ENCODE results near the gene PTDSS2. TPM values are rescaled to one million over a fixed set of nuclear protein-coding genes. Genes with fewer than 3 reads are reported as not detected.

PTDSS2 gene
- total and polyA plus RNA-seq, 2 experiments from 2014 or later: 22.7 to 145 TPM

DNA sequence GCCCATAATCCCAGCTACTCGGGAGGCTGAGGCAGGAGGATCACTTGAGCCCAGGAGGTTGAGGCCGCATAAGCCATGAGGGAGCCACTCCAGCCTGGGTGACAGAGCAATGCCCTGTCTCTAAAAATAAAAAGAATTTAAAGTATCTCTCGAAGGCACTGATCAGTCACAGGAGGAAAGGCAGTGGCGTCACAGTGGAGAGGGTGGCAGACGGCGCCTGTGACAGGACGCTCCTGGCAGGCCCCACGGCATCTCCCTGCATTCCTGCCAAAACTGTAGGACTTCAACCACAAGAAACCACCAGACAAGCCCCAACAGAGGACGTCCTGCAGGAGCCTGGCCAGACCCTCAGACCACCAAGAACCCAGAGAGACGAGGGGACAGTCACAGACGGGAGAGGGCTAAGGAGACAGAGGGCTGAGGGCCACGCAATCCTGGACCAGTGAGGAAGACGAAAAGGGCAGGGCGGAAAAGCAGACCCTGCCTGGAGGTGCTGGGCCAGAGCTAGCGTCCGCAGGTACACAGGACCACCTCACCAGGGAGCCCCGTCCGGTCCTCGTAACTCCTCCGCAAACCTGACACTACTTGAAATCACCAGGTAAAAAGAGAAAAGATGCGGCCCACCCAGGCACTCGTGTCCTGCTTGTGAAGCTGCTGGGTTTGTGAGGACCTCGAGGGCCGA, 51.1 kb downstream of the PTDSS2 start:
- peaks cover 11% of the 10 kb centered on the region; the same call in 1 of the 2 replicates for H3K27me3 ChIP-seq (ENCODE audit: insufficient read depth)
- H2AFZ ChIP-seq: no peak overlapping the region
- no peak overlapping the region for H3K4me3 Mint-ChIP-seq
- no peak overlapping the region for H3K27ac ChIP-seq (ENCODE audit: low read depth)
- peaks cover 15% of the 10 kb centered on the region for H3K9me3 Mint-ChIP-seq
- H3K36me3 Mint-ChIP-seq (ENCODE audit: low read depth): peaks cover 38% of the 10 kb centered on the region
- H3K4me1 Mint-ChIP-seq: peaks cover 13% of the 10 kb centered on the region
- peaks cover 11% of the 10 kb centered on the region for H3K79me2 ChIP-seq (replicated peaks; ENCODE audit: insufficient read depth)
- peaks cover 23% of the 10 kb centered on the region for H3K27me3 Mint-ChIP-seq (ENCODE audit: insufficient read depth, low read depth, poor library complexity)
- peaks cover 17% of the 10 kb centered on the region for H3F3A ChIP-seq (replicated peaks; ENCODE audit: low read depth)
- no peak for ATAC-seq
- H3K9me2 ChIP-seq (ENCODE audit: insufficient read depth): no peaks in the 10 kb centered on the region
- no peak for DNase-seq (ENCODE audit: low spot score)
- peaks cover 7% of the 10 kb centered on the region; the same call in 1 of the 2 replicates for H4K20me1 ChIP-seq (replicated peaks; ENCODE audit: insufficient read depth)
- peaks cover 9% of the 10 kb centered on the region; the same call in 1 of the 2 replicates for H3K4me1 ChIP-seq (ENCODE audit: insufficient read depth)
- no peaks in the 10 kb centered on the region for H3K36me3 ChIP-seq (ENCODE audit: insufficient read depth)
- H3K4me3 ChIP-seq: no peak overlapping the region
- TF ChIP-seq, protein P1, sequence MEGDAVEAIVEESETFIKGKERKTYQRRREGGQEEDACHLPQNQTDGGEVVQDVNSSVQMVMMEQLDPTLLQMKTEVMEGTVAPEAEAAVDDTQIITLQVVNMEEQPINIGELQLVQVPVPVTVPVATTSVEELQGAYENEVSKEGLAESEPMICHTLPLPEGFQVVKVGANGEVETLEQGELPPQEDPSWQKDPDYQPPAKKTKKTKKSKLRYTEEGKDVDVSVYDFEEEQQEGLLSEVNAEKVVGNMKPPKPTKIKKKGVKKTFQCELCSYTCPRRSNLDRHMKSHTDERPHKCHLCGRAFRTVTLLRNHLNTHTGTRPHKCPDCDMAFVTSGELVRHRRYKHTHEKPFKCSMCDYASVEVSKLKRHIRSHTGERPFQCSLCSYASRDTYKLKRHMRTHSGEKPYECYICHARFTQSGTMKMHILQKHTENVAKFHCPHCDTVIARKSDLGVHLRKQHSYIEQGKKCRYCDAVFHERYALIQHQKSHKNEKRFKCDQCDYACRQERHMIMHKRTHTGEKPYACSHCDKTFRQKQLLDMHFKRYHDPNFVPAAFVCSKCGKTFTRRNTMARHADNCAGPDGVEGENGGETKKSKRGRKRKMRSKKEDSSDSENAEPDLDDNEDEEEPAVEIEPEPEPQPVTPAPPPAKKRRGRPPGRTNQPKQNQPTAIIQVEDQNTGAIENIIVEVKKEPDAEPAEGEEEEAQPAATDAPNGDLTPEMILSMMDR (conservative IDR thresholded peaks at IDR 0.05; ENCODE audit: low read depth in 2 of 2): no peak
- TF ChIP-seq ETS1 (IDR thresholded peaks at IDR 0.05) (no peak), POLR2AphosphoS5 (IDR thresholded peaks at IDR 0.05; ENCODE audit: low read depth) (no peak), CREB1 (CRISPR knock-in tag; IDR thresholded peaks at IDR 0.05; ENCODE audit: low read depth) (no peak), EZH2phosphoT487 (IDR thresholded peaks at IDR 0.05; ENCODE audit: unreplicated experiment) (no peak), STAT1 (IDR thresholded peaks at IDR 0.05; ENCODE audit: unreplicated experiment) (no peak), EZH2 (IDR thresholded peaks at IDR 0.05; ENCODE audit: low read depth, unreplicated experiment) (no peak), ZNF331 (CRISPR knock-in tag; IDR thresholded peaks at IDR 0.05; ENCODE audit: low read depth) (no peak), JUNB (IDR thresholded peaks at IDR 0.05; ENCODE audit: unreplicated experiment) (no peak), NANOG (IDR thresholded peaks at IDR 0.05; ENCODE audit: borderline replicate concordance) (no peak), ZNF114 (CRISPR knock-in tag; IDR thresholded peaks at IDR 0.05) (no peak)
- TF ChIP-seq, protein P2, sequence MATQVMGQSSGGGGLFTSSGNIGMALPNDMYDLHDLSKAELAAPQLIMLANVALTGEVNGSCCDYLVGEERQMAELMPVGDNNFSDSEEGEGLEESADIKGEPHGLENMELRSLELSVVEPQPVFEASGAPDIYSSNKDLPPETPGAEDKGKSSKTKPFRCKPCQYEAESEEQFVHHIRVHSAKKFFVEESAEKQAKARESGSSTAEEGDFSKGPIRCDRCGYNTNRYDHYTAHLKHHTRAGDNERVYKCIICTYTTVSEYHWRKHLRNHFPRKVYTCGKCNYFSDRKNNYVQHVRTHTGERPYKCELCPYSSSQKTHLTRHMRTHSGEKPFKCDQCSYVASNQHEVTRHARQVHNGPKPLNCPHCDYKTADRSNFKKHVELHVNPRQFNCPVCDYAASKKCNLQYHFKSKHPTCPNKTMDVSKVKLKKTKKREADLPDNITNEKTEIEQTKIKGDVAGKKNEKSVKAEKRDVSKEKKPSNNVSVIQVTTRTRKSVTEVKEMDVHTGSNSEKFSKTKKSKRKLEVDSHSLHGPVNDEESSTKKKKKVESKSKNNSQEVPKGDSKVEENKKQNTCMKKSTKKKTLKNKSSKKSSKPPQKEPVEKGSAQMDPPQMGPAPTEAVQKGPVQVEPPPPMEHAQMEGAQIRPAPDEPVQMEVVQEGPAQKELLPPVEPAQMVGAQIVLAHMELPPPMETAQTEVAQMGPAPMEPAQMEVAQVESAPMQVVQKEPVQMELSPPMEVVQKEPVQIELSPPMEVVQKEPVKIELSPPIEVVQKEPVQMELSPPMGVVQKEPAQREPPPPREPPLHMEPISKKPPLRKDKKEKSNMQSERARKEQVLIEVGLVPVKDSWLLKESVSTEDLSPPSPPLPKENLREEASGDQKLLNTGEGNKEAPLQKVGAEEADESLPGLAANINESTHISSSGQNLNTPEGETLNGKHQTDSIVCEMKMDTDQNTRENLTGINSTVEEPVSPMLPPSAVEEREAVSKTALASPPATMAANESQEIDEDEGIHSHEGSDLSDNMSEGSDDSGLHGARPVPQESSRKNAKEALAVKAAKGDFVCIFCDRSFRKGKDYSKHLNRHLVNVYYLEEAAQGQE (IDR thresholded peaks at IDR 0.05; ENCODE audit: unreplicated experiment): no peak
- TF ChIP-seq, protein P3, sequence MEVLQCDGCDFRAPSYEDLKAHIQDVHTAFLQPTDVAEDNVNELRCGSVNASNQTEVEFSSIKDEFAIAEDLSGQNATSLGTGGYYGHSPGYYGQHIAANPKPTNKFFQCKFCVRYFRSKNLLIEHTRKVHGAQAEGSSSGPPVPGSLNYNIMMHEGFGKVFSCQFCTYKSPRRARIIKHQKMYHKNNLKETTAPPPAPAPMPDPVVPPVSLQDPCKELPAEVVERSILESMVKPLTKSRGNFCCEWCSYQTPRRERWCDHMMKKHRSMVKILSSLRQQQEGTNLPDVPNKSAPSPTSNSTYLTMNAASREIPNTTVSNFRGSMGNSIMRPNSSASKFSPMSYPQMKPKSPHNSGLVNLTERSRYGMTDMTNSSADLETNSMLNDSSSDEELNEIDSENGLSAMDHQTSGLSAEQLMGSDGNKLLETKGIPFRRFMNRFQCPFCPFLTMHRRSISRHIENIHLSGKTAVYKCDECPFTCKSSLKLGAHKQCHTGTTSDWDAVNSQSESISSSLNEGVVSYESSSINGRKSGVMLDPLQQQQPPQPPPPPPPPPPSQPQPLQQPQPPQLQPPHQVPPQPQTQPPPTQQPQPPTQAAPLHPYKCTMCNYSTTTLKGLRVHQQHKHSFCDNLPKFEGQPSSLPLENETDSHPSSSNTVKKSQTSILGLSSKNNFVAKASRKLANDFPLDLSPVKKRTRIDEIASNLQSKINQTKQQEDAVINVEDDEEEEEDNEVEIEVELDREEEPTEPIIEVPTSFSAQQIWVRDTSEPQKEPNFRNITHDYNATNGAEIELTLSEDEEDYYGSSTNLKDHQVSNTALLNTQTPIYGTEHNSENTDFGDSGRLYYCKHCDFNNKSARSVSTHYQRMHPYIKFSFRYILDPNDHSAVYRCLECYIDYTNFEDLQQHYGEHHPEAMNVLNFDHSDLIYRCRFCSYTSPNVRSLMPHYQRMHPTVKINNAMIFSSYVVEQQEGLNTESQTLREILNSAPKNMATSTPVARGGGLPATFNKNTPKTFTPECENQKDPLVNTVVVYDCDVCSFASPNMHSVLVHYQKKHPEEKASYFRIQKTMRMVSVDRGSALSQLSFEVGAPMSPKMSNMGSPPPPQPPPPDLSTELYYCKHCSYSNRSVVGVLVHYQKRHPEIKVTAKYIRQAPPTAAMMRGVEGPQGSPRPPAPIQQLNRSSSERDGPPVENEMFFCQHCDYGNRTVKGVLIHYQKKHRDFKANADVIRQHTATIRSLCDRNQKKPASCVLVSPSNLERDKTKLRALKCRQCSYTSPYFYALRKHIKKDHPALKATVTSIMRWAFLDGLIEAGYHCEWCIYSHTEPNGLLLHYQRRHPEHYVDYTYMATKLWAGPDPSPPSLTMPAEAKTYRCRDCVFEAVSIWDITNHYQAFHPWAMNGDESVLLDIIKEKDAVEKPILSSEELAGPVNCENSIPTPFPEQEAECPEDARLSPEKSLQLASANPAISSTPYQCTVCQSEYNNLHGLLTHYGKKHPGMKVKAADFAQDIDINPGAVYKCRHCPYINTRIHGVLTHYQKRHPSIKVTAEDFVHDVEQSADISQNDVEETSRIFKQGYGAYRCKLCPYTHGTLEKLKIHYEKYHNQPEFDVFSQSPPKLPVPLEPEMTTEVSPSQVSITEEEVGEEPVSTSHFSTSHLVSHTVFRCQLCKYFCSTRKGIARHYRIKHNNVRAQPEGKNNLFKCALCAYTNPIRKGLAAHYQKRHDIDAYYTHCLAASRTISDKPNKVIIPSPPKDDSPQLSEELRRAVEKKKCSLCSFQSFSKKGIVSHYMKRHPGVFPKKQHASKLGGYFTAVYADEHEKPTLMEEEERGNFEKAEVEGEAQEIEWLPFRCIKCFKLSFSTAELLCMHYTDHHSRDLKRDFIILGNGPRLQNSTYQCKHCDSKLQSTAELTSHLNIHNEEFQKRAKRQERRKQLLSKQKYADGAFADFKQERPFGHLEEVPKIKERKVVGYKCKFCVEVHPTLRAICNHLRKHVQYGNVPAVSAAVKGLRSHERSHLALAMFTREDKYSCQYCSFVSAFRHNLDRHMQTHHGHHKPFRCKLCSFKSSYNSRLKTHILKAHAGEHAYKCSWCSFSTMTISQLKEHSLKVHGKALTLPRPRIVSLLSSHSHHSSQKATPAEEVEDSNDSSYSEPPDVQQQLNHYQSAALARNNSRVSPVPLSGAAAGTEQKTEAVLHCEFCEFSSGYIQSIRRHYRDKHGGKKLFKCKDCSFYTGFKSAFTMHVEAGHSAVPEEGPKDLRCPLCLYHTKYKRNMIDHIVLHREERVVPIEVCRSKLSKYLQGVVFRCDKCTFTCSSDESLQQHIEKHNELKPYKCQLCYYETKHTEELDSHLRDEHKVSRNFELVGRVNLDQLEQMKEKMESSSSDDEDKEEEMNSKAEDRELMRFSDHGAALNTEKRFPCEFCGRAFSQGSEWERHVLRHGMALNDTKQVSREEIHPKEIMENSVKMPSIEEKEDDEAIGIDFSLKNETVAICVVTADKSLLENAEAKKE (CRISPR knock-in tag; IDR thresholded peaks at IDR 0.05): no peak
- no peak overlapping the region for H3K27ac Mint-ChIP-seq
- H3K4me2 ChIP-seq: no peak overlapping the region

All from GM23338 (cell line).